ENCODE data around the gene GAP43.

GAP43 gene

DNA sequence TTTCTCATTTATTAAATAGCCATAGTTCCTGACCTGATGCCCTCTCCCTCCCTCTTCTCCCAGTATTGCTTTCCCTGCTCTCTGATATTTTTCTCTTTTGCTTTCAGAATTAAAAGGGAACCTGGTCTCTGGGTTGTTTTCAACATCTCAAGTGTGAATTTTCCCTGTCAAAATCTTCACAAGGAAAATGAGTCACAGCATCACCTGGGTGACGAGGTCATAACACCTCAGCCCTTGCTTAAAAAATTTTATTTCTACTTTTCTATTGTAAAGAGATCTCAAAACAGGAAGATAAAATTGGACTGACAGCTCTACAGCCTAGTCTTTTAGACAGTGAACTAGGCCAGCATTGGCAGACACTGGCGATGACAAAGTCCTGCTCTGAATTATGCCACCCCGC lies 40.1 kb downstream of the GAP43 start:
- no peak for DNase-seq

DNA sequence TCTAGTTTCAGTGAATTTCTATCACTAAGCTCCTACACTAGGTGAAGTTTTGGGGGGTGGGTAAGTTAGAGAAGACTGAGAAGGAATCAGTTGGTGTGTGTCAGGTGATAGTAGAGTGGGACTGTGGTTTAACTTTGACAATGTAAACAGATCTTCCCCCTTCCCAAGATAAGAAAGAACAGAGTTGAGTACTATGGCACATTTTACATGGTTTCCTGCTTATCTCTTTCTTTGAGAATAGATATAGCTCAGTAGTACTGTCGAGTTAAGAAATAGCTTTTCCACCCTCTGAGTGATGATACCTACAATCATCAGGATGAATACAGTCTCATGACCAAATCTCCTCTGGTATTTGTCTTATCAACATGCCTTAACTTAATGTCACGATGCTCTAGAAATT lies 42.8 kb downstream of the GAP43 start:
- no peak for DNase-seq

DNA sequence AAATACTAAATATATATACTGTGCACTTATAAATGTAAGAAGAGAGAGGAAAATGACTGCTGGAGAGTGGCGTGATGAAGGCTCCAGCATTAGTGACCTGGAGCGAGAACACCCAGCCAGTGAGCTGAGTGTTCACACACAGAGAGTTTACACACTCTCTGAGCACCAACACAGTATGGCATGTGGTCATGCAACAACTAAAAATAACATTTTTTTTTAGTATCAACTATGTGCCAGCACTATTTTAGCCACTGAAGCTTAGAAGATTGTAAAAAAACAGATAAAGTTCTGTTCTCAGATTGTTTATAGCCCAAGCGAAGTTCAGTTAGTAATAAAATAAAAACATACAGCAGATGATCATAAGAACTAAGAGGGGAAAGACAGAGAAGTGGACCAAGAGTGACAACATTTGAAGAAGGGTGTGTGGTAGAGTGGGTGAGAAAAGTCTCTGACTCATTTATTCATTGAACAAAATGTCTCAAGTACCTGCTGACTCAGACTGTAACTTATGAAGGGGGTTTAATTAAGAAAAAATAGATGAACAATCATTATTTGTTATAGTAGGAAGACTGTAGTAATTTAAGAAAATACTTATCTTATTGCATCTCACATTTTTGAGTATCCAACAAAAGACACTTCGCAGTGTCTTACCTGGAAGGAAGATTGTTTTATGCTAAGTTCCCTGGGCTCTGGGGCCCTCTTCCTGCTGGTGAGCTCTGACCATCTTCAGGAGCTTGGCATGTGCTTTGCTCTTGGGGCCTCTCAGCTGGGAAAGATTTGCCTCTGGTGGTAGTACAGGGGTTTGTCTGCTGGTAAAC lies 43.8 kb downstream of the GAP43 start:
- DNase-seq, result no peak

DNA sequence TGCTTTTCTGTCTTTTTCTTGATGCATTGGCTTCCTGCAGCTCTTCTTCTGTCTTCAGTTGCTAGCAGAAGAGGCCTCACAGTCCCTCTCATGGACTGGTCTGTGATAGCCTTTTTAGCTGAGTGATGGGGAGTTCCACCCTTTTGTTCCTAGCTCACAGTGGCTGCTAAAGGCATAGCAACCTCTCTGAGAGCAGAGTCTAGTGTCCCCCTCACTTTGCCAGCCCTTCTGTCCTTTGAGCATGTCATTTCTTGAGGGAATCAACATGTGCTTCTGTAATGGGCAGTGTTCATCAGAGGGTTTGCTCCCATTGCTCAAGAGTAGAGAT lies 44.4 kb downstream of the GAP43 start:
- no peak for DNase-seq

DNA sequence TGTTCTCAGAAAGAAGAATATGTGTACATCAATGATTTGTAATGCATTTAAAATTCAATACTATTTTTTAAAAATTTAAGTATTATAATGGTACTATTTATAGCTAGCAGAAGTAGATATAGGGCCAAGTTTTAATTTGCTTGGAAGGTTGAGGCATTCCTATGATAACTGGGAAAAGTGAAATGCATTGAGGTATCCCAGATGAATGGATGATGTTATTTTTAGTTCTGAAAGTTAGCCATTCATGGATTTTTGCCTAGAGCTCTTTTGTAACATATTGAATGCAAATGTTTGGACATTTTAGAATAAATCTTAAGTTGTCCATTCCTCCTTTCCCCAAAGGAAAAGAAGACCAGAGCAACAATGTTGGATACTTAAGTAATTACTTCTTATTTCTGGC lies 47.6 kb downstream of the GAP43 start:
- no peak for DNase-seq

DNA sequence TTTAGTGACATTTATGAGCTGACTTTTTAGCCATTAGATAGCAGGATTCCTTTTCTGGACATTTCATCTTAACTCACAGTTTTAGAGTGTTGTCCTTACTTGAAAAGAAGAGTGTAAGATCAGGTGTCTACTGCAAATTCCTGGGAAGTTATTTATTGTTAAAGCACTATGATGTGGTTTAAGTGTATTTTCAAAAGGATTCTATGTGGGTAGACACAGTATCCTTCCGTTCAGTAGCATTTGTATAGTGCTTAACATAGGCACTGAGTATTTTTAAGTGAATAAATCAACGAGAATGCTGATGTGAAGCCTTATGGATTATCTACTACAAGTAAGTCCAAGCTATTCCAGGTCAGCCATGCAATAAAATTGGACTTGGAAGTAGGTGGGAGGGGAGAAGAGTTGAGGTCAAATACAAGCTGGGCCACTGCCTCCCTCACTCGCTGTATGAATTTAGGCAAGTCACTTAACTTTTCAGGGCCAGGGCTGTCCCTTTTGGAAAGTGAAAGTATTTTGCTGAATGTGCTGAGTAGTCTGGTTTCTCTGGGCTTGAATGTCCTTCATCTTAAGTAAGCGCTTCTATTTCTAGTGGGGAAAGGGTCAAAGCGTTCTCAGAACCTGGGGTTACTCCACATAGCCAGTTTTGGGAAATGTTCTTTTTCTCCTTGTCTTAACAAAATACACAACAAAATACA lies 48.6 kb downstream of the GAP43 start:
- DNase-seq, result no peak

DNA sequence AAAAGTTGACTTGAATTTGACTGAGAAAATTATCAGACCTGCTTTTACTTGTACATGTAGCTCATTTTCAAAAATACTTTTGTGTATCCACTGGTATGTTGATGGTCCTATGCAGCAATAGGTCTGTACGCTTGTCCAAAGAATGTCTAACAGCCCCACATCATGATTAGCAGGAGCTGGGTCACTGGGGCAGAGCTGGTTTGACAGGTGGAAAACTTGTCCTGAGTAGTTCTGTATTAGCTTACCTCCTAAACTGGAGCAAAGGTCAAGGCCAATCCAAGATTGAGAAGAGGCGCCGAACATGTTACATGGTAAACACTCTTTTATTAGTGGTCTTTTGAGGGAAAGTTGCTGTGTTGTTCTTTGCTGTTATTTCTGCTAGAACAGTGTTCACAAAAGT lies 50.6 kb downstream of the GAP43 start:
- DNase-seq, result no peak

DNA sequence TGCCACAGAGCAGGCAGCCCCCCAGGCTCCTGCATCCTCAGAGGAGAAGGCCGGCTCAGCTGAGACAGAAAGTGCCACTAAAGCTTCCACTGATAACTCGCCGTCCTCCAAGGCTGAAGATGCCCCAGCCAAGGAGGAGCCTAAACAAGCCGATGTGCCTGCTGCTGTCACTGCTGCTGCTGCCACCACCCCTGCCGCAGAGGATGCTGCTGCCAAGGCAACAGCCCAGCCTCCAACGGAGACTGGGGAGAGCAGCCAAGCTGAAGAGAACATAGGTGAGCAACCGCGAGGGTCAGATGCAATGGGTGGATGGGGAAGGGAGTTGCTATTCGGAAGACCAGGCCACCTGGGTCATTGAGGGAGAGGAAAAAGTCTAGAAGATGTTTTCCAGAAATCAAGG lies 53.0 kb downstream of the GAP43 start:
- DNase-seq, result no peak

DNA sequence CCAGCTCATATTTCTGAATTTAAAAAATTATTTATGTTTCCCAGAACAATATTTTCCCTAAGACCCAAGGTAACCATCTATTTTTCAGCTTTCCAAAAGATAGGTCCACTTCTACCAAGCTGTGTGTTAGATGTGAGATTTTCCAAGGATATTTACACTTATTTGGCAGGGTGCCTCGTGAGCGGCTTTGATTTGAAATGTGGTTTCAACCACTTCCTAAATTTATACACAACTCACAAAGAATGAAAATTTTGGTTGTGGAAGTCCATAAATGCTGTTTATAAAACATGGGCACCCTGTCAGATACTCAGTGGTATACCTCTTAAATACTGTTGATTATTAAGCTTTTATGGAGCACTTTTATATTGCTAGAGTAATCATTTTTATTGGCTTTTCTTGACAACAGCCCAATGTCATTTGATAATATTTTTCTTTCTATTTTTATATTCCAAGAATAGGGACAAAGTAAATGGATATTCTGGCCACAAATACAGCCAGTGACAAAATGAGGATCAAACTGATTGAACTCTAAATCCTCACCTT lies 57.6 kb downstream of the GAP43 start:
- DNase-seq, result no peak

DNA sequence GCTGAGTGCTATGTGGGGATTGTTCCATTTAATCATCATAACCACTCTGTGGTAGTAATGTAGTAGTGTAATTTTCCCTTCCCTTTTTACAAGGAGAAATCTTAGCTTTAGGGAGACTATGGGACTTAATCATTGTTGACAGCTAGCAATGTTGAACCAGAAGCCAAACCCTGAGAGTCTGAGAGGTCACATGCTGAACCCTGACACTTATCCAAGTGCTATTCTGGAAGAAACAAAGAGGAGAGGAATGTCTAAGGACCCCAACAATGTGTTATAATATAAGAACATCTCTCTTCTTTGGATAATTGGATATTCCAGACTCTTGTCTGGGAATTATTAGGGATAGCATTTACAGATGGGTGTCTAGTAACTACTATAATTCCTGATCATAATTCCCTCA lies 58.4 kb downstream of the GAP43 start:
- no peak for DNase-seq

DNA sequence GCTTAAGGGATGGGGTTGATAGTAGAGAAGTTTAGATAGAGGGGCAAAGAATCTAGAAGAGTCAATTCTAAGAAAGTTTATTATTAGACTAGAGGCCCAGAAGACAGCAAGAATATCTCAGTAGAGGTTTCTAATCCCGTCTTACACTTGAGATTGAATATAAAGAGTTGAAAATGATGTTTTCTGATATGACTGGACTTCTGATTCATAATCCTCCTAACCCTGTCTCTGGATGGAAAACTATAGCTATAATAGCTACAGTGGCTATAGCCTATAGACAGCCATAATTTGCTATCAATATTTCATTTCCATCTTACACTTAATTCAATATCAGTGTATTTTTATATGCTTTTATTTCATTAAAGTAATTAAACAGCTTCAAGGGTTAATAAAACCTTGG lies 60.0 kb downstream of the GAP43 start:
- no peak for DNase-seq

DNA sequence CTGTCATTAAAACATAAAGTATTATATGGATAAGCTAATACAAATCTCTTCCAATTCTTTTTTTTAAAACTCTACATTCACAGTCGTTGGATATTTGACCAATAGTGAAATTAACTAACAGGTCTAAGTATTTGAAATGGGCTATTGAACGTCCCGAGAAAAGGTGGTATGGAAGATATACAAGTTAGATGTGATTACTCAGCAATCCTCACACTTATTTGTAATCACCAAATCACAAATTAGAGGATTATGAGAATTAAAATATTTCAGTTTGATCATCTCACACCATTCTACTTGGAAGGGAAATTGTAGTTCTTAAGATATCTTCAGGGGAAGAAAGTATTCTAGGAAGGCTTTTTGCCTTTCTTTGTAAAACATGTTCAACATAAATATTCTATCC lies 60.5 kb downstream of the GAP43 start:
- no peak for DNase-seq

DNA sequence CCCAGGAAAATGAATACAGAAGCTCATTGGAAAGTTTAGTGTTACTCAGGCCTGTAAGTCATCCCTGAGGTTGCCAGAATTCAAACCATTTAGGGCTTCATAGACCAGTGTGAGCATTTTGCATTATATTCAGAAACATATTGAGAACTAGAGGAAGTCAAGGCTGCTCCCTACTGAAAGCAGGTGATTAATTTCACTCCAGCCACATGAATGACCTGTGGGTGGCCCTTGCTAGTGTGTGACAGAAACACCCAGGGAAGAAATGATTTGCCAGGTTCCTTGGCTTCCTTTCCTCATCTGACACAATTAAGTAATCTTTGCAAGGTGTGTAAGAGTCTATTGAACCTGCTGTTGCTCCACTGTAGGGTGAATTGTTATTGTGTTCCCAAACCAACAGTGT lies 61.8 kb downstream of the GAP43 start:
- no peak for DNase-seq

DNA sequence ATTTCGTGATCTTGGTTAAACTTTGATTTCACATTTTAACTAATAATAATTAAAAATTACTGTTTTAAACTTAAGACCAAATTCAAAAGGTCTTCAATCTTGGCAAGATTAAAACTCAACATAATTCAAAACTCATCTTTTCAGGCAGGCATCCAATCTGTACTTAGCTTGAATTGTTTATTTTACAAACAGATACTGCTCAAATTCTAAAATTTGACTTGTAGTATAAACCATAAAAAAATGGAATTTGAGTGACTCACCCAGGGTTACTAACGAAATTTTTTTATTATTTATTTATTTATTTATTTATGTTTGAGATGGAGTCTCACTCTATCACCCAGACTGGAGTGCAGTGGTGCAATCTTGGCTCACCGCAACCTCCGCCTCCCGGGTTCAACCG lies 64.4 kb downstream of the GAP43 start:
- no peak for DNase-seq

DNA sequence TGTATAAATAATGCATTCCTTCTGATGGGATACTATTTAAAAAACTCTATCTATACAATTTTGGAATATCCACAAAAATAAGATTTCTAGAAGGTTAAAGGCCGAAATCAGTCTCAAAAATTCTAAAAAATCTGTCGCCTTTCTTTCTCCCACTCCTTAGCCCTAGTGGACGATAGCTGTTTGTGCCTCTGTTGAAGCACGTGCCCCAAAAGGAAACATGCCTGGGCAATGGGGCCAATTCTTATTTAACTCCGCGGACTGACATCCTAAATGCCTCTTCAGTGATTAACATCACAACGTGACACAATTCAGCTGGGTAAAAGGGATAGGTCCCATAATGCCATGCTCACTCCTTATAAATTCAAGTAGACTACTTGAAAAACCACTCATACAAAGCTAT lies 65.1 kb downstream of the GAP43 start:
- DNase-seq, result no peak

DNA sequence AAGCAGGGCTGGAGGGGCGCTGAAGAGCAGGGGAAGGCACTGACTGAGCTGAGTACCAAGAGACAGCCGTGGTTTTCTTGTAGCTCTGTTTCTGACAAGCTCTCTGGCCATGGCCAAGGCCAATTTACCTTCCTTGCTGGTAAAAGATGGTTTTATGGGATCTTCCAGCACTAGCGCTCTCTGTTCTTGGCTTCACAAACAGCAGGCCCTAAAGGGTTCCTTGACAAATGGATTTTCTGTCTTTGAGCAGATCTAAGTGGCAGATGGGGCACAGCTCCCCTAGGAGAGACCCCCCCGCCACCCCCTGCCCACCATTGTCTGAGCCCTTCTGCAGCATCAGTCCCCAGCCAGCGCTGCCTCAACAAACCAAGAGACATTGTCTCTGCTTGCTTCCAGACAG lies 66.6 kb downstream of the GAP43 start:
- no peak for DNase-seq

DNA sequence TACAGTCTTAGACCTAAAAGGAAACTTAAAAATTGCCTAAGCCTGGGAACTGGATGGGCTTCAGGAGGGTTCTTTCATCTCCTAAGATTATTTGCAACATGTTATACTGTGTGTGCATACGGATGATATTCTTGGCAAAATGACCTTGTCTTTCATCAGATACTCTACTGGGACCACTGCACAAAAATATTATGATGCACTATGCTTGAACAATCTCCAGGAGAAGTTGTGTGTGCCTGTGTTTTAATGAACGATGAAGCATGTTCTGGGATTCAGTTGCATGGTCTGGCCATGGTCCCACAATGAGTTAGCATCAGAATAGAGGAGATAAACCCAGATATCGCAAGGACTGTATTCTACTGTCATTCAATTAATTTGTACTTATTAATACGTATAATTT lies 68.7 kb downstream of the GAP43 start:
- no peak for DNase-seq

DNA sequence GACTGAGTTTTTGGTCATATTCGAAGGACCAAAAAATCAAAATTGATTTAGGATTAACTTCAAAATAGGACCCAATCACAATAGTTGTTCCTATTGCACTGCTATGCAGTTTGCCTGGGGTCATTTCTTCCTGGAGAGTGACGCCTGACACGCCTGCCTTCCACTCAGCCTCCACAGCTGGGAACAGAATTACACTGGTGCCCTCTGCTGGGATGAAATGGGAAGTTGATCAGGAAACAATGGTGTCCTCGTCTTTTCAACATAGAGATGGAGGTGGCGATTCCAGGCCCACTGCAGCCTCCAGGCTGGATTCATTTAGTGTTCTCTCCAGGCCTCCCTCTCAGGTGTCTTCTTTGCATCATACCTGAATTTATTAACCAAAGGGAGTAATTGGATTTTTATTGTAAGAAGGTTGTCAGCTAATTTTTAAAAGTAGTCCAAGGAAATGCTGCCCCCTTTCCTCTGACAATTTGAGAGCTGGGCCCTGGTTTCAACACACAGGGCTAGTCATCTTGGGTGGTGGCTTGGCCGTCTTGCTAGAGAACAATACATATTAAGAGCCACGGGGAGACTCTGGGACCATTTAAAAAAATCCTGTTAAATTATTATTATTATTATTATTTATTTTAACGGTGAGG lies 69.7 kb downstream of the GAP43 start:
- peak; percentile 85 for DNase-seq

DNA sequence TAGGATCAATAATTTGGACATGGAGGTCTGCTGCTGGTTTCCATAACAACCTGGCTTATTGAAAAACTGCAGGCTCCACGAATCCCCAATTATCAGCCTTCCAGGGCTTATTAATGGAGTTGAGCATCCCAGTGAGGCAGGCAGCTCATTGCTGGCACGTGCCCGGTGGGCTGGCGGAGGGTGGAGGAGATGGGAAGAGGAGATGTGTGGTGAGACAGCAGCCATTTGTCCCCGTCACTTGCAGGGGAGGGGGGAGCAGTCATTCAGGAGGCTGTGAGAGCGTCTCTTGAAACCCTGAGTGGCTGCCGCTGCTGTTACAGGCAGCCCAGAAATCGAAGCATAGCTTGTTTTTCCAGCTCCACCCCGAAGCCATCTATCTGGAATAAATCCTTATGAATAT lies 70.6 kb downstream of the GAP43 start:
- DNase-seq, result no peak

DNA sequence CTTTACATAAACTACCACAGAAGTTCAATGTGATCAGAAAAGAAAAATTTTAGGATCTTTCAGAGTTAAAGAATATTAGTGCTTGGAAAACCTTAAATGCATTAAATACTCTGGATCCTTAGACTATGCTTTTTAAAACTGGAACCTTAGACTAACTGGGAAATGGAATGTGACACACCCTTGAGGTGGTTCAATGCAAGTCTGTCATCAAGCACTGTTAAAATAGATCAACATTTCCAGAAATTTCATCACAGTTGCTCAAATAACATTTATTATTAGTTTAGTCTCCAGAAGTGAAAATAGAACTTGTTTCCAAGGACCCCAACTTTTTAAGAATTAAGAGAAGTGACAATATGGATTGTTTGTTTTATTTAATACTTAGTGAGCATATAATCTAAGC lies 71.8 kb downstream of the GAP43 start:
- DNase-seq, result no peak

DNA sequence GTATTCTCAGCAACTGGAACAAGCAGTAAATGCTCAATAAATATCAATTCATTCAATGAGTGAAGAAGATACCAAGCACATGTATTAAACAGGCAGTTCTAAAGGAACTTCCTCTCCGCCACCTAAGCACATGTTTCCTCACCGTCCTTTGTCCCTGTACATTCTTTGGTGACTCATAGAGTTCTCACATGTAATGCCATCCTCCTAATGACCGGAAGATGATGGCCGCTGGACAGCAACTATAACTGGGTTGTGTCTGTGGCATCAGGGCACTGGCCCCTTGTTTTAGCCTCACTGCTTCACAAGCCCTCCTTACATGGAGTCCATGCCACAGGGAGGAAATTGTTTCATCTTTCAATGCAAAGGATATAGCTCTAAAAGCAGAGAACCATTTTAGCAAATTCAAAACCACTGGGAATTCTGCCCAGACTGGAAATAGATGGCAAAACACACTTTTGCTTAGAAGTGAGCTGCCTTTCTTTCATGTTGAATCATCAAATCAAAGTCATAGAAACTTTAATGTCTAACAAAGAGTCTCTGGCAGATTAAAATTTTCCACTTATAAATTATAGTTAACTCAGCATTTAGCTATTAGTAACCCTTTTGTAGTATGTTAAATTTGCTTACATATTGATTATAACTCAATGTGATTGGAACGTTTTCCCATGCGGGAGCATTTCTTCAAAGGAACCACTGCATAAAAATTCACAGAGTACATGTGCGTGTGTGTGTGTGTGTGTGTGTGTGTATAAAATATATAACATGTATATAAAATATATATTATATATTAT lies 74.1 kb downstream of the GAP43 start:
- no peak for DNase-seq

DNA sequence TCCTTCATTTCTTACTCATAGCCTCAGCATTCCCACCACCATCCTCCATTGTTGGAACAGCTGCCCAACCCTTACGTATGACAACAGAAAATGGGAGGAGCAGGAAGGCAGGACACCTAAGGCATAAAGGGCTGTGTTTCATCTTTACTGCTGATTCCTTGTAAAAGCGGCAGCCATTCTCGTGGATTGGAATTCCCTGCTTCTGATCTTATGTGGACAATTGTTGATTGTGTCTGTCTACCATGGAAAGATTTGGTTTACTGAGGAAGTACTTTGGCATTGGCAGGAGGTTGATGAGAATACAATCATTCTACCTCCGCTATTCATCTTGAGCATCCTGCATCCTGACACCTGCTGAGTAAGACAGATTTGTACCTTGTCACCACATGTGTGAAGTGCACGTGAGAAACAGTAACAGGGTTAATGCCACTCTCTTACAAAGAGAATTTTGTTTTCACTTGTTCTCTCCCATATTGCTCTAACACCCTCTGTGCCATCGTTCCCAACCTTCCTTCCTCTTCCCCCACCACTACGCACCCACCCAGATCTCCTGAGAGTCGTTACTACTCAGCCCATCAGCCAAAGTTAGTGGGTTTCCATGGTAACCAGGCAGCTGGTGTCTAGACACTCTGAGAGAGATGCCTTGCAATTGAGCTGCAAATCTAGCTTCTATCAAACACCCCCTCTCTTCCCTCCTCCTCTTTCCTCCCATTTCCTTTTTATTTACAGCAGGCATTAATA lies 75.7 kb downstream of the GAP43 start:
- DNase-seq, result no peak

DNA sequence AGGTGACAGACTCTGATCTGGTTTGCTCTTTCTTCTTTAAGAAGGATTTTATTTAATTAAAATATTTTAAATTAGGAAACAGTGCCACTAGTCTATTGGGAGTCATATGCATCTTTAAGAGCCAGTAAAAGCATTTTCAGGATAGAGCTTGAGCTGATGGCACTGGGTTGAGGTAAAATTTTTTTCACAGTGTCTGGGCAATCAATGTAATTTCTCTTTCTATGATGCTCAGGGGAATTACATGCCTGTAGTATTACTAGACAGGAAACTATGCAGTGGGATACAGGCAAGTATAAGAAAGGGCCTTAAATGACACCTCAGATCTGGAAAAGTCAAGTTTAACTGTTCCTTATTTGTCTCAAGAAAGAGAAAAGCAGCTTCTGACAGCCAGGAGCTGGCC lies 76.4 kb downstream of the GAP43 start:
- no peak for DNase-seq
